HepG2 (cell line): ENCODE results near the gene GSS. TPM values are rescaled to one million over a fixed set of nuclear protein-coding genes. Genes with fewer than 3 reads are reported as not detected.

Experiments
- CEBPB ChIP-seq: IDR thresholded peaks from 2 replicates; pipeline ENCODE4 v1.6.1; 2011; ENCODE audit warnings: low read depth, low read length, improper control_type of control experiment, borderline replicate concordance
- CHD2 ChIP-seq: IDR thresholded peaks from 2 replicates; pipeline ENCODE4 v1.6.1; 2011; ENCODE audit warnings: low read depth, low read length, improper control_type of control experiment
- DNMT1 ChIP-seq: sonication (generic); formaldehyde crosslinking; IDR thresholded peaks from 2 replicates; pipeline ENCODE4 v1.5.1; 2020; ENCODE audit warnings: mild to moderate bottlenecking, missing genetic modification reagents
- GPBP1L1 ChIP-seq: sonication (generic); formaldehyde crosslinking; IDR thresholded peaks from 2 replicates; pipeline ENCODE4 v1.5.0; 2020; ENCODE audit warnings: mild to moderate bottlenecking, missing genetic modification reagents
- HNRNPK ChIP-seq: fragments of 200-400 bp; formaldehyde crosslinking; IDR thresholded peaks from 2 replicates; pipeline ENCODE4 v1.6.1; 2018; ENCODE audit warnings: low read length, low read depth, moderate library complexity, mild to moderate bottlenecking; ENCODE audit not compliant: poor library complexity, severe bottlenecking
- MYC ChIP-seq: sonication (generic); formaldehyde crosslinking; IDR thresholded peaks from 2 replicates; pipeline ENCODE4 v1.9.0; 2021; ENCODE audit warnings: missing genetic modification reagents, borderline replicate concordance
- SATB2 ChIP-seq: sonication (generic); formaldehyde crosslinking; IDR thresholded peaks from 2 replicates; pipeline ENCODE4 v1.5.0; 2020; ENCODE audit warnings: missing genetic modification reagents
- SMAD1 ChIP-seq: sonication (generic); formaldehyde crosslinking; IDR thresholded peaks from 2 replicates; pipeline ENCODE4 v1.4.0; 2020; ENCODE audit warnings: missing genetic modification reagents, low read depth, mild to moderate bottlenecking, borderline replicate concordance
- SMARCC2 ChIP-seq: fragments of 450-650 bp; IDR thresholded peaks from 2 replicates; pipeline ENCODE4 v1.6.1; 2017; ENCODE audit warnings: antibody characterized with exemption, mild to moderate bottlenecking
- TCF12 ChIP-seq, 2 experiments: fragments of 450-650 bp in 1 of 2; sonication (generic) in 1 of 2; formaldehyde crosslinking in 1 of 2; IDR thresholded peaks; 2 replicates each; pipeline versions ENCODE4 v1.6.1 to v1.8.0; 2017 to 2022; ENCODE audit warnings: antibody characterized with exemption in 1 of 2, mild to moderate bottlenecking in 1 of 2, missing genetic modification reagents in 1 of 2, moderate library complexity in 1 of 2
- TRIM24 ChIP-seq: sonication (generic); formaldehyde crosslinking; IDR thresholded peaks from 2 replicates; pipeline ENCODE4 v1.8.0; 2022; ENCODE audit warnings: mild to moderate bottlenecking, missing genetic modification reagents
- XRCC5 ChIP-seq: fragments of 200-400 bp; formaldehyde crosslinking; optimal IDR thresholded peaks from 2 replicates; pipeline ENCODE3; 2017; ENCODE audit warnings: mild to moderate bottlenecking, low read length
- ZFP91 ChIP-seq: sonication (generic); formaldehyde crosslinking; IDR thresholded peaks from 2 replicates; pipeline ENCODE4 v1.9.0; 2022; ENCODE audit warnings: missing genetic modification reagents, mild to moderate bottlenecking, borderline replicate concordance
- ZNF276 ChIP-seq: sonication (generic); formaldehyde crosslinking; IDR thresholded peaks from 2 replicates; pipeline ENCODE4 v1.4.0; 2020; ENCODE audit warnings: mild to moderate bottlenecking, low read depth, missing genetic modification reagents
- ZNF580 ChIP-seq: IDR thresholded peaks from 2 replicates; pipeline ENCODE4 v1.6.1; 2016; ENCODE audit warnings: low read depth, borderline replicate concordance
- ZNF646 ChIP-seq: sonication (generic); formaldehyde crosslinking; IDR thresholded peaks from 2 replicates; pipeline ENCODE4 v1.9.0; 2021; ENCODE audit warnings: mild to moderate bottlenecking, missing genetic modification reagents
- polyA plus RNA-seq, 8 experiments: library from polyadenylated mRNA; depleted of rRNA in 3 of 8; stranded (reverse) in 7 of 8; unstranded in 1 of 8; fragments of >200 nt; fragmentation: Illumina TruSeq in 4 of 8; extraction: Trizol in 4 of 8; gene quantifications; 2 replicates each; pipeline versions ENCODE4 v1.2.1 to v1.2.3, GENCODE V29; 2011 to 2016; ENCODE audit warnings: low read depth in 4 of 8, missing spikeins in 1 of 8, mixed read lengths in 1 of 8; ENCODE audit not compliant: insufficient read depth in 1 of 8
- total RNA-seq, 5 experiments: library from RNA; depleted of rRNA; stranded (reverse); fragments of >200 nt; fragmentation: Illumina TruSeq; extraction: Trizol; gene quantifications; 2 replicates each; pipeline ENCODE4 v1.2.3, GENCODE V29; 2016; ENCODE audit warnings: low read depth in 1 of 5

The GSS gene
- total and polyA plus RNA-seq, 2 of the 13 experiments (the other 11 are each of a cell fraction or from before 2014, with no cell fraction given) = 80.1 to 102 TPM

GRCh38 chr20:34955231-34956040, at the start of gene GSS, which contains the start of gene MYH7B (continued):
- TF ChIP-seq ZNF646 (CRISPR knock-in tag) (0 out of 2 replicates have a peak, but pooled peaks have one; percentile 58), SMAD1 (peak; percentile 97), TCF12 (IDR thresholded peaks at IDR 0.05) (no peak), TCF12 (CRISPR knock-in tag; IDR thresholded peaks at IDR 0.05) (no peak; the same call in 1 of the 2 replicates), ZNF276 (peak; percentile 97), TRIM24 (CRISPR knock-in tag) (no peak), SMARCC2 (no peak), GPBP1L1 (CRISPR knock-in tag) (no peak), CEBPB (no peak), ZFP91 (CRISPR knock-in tag) (peak; percentile 98), DNMT1 (CRISPR knock-in tag) (no peak), CHD2 (peak; percentile 82), XRCC5 (peak; percentile 95), MYC (CRISPR knock-in tag) (peak; percentile 91), SATB2 (CRISPR knock-in tag) (no peak; the same call in 1 of the 2 replicates), HNRNPK (peak; percentile 88), ZNF580 (CRISPR knock-in tag) (peak; percentile 98)
